Right hindlimb (tissue), 1 donor: ENCODE data around the gene CIAO2A.
"Not testable (repeated sequence)": the region's sequence is repeated elsewhere in the genome, so short reads cannot be mapped to it uniquely, and the experiment has no call there.

Source experiments
- DNase-seq: peaks from one replicate; pipeline ENCODE4 v3.0.0-alpha.2; 2018

The CIAO2A gene

GRCh38 chr15:64111679-64112050 lies 18.0 kb upstream of the CIAO2A start:
- DNase-seq = no peak

- no peak for DNase-seq
These were observed 17.5 kb upstream of the CIAO2A start for GRCh38 chr15:64110950-64111678.

- not testable (repeated sequence) for DNase-seq
These were observed 16.6 kb upstream of the CIAO2A start for GRCh38 chr15:64110108-64110701.

DNA sequence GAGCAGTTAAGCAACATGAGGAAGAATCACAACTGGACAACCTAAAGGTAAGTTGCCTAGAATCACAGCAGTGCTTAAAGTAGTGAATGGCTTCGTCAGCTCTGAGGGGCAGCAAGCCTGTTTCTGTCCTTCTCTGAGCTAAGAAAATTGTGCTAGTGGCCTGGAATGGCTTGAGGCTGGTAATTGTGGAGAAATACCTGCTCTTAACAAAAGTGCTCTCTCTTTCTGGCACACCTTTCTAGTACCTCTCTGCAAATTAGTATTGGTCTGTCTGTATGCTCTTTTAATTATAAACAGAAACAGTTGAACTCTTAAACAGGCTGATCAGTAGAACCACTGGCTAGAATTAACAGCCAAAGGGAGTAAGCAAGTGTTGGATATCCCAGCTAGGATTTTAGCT lies 13.7 kb upstream of the CIAO2A start:
- DNase-seq = no peak

GRCh38 chr15:64105113-64105704 lies 11.6 kb upstream of the CIAO2A start:
- no peak for DNase-seq

GRCh38 chr15:64102497-64102896 lies 8.9 kb upstream of the CIAO2A start:
- no peak for DNase-seq

GRCh38 chr15:64100958-64101357 lies 7.3 kb upstream of the CIAO2A start:
- no peak for DNase-seq

DNA sequence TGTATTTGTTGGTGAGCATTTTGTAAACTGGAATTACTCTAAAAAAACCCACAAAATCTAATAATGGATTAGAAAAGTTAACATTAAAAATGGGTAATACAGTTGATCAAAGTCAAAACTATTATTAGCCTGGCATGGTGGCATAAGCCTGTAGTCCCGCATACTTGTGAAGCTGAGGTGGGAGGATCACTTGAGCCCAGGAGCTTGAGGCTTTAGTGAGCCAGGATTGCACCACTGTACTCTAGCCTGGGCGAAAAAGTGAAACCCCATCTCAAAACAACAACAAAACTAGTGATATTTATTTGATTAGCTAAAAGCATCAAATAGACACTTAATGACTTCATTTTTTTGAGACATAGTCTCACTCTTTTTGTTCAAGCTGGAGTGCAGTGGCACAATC lies 5.7 kb upstream of the CIAO2A start:
- no peak for DNase-seq

GRCh38 chr15:64096668-64097384 lies 3.2 kb upstream of the CIAO2A start:
- peak; percentile 30 for DNase-seq

GRCh38 chr15:64095795-64096667 lies 2.4 kb upstream of the CIAO2A start, which contains the start of gene SNX1:
Gene SNX1, plus strand, starts transcription at chr15:64095982. Its CDS starts 32 bp downstream, at chr15:64096014.
- peak; percentile 96 for DNase-seq

- DNase-seq = no peak
These were observed 1.8 kb upstream of the CIAO2A start for GRCh38 chr15:64095431-64095794.

DNA sequence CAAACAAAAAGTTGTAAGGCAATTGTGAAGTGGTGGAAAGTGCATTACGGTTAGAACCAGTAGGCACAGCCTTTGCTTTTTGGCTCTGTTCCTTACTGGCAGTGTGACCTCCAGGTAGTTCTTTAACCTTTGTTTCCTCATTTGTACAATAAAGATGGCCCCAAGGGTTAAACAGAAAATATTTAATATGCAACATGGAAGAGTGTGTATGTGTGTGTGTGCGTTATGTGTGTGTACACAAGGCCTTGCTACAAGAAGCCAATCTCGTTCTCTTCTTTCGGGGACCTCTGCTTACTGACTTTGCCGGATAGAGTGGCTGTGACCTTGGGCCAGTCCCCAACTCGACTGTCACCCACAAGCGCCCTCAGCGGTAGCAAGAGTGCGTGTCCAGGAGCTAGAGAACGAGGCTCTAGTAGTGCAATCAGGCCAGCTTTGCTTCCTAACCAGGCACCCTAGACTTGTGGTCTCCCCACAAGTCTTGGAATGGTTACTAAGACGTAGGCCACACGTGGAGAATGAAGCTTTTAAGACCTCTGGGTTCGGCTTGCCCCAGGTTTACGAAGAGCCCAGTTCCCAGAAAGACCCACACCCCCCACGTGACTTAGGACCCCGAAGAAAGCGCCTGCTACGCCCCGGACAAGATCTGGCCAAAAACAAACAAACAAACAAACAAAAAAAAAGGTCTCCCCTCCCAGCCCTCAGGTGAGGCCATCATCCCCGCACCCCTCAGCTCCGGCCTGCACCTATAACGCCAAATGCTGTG lies 593 bp downstream of the CIAO2A start:
- peak; percentile 59 for DNase-seq

DNA sequence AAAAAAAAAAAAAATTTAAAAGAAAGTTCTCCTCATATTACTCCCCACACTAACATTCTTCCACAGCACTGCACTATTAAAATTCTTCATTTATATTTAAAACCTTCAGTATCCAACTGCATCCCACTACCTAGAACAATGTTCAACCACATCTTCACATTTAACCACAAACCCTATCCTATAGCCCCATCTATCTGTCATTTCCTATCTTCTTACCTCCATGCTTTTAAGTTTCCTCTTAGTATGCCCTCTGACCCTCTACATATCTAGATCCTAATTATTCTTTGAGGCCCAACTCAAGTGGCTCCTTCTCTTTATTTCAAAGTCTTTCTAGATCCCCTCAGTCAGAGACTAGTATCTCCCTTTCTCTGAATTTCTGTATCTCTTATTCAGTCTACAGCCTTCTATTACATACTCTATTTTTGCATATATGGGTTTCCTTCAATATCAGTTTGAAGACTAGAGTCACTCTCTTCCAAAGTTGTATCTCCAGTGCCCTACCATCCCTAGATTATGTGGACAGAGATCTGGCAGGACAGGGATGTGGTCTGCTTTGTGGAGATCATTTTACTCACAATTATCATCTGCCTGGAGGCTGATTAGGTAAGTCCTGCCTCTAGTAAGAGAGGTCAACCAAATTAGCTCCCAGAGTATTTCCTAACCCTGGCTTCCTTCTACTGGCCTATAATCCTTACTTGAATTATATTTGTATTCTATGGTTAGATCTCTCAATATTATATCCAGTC lies 1.4 kb downstream of the CIAO2A start:
- DNase-seq = no peak

DNA sequence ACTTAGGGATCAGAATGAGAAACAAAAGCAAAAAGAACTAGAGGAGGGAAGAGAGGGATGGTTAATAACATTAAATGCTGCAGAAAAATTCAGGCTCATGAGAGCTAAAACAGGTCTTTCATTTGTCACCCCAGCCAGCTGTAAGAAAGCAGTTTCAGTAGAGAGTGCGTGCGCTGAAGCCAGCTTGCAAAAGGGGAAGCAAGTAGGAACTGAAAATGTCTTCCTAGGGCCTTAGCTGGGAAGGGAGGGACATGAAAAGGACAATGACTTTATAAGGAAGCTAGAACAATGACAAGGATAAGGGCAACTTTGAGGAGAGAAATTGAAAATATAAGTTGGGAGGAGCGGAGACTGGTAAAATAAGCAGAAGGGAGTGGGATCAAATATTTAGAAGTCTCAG lies 3.1 kb downstream of the CIAO2A start:
- no peak for DNase-seq

DNA sequence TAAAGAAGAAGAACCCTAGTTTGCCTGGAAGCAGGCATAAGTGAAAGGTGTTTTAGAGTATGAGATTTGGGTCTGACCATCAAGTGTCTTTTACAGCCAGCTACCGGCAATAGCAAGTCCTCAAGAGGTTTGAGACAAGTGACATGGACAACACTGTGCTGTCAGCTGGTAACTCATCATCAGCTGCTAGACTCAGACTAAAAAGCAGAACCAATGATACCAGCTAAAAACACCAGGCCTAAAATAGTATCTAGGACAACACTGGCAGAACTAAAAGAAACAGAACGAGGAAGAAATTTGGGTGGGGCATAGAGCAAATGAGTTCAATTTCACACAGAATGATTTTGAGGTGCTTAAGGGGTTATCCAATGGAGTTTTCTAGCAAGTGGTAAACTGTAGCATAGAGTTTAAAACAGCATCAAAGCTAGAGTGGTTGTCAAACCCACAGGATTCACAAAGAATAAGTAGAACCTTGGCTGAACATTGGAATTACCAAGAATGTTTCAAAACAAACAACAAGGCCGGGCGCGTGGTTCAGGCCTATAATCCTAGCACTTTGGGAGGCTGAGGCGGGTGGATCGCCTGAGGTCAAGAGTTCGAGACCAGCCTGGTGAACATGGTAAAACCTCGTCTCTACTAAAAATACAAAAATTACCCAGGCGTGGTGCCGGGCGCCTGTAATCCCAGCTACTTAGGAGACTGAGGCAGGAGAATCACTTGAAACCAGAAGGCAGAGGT lies 3.9 kb downstream of the CIAO2A start:
- no peak for DNase-seq

- DNase-seq = no peak
These were observed 10.9 kb downstream of the CIAO2A start for GRCh38 chr15:64082757-64083156.

GRCh38 chr15:64073496-64073895 lies 20.1 kb downstream of the CIAO2A start:
- not testable (repeated sequence) for DNase-seq

GRCh38 chr15:64072812-64073211 lies 20.8 kb downstream of the CIAO2A start:
- DNase-seq = no peak

GRCh38 chr15:64071931-64072765 lies 21.5 kb downstream of the CIAO2A start:
- DNase-seq = no peak
